DOHH2 (cell line): Measurements from ENCODE around the gene ADAD2.

ENCODE experiments used
- H3F3A ChIP-seq: fragments of 200-600 bp; sonication (generic), shearing (Covaris generic); 2 replicates; pipeline ENCODE4 v1.6.0; 2016; ENCODE audit warnings: antibody characterized with exemption, mild to moderate bottlenecking; ENCODE audit not compliant: control insufficient read depth, insufficient read depth
- H3K27ac ChIP-seq: fragments of 200-600 bp; sonication (generic); 2 replicates; pipeline ENCODE4 v1.5.1; 2014; ENCODE audit warnings: low read depth, mild to moderate bottlenecking, low read length, moderate library complexity
- H3K27me3 ChIP-seq: fragments of 200-600 bp; sonication (generic); 2 replicates; pipeline ENCODE4 v1.6.1; 2014; ENCODE audit warnings: mild to moderate bottlenecking, low read length, mixed read lengths; ENCODE audit not compliant: control insufficient read depth
- H3K36me3 ChIP-seq: fragments of 200-600 bp; sonication (generic); 2 replicates; pipeline ENCODE4 v1.6.1; 2014; ENCODE audit warnings: mild to moderate bottlenecking, low read length, moderate library complexity, mixed read lengths; ENCODE audit not compliant: control insufficient read depth
- H3K4me1 ChIP-seq: fragments of 200-600 bp; sonication (generic); 2 replicates; pipeline ENCODE4 v1.6.1; 2014; ENCODE audit warnings: mild to moderate bottlenecking, low read length, mixed read lengths; ENCODE audit not compliant: control insufficient read depth
- H3K4me2 ChIP-seq: fragments of 200-600 bp; sonication (generic); 2 replicates; pipeline ENCODE4 v1.6.0; 2014; ENCODE audit warnings: mild to moderate bottlenecking, low read length, moderate library complexity
- H3K4me3 ChIP-seq: fragments of 200-600 bp; sonication (generic); 2 replicates; pipeline ENCODE4 v1.5.1; 2014; ENCODE audit warnings: mild to moderate bottlenecking, low read length, mixed read lengths
- H3K79me2 ChIP-seq: fragments of 200-600 bp; sonication (generic); 2 replicates; pipeline ENCODE4 v1.6.1; 2014; ENCODE audit warnings: mild to moderate bottlenecking, low read length, mixed read lengths; ENCODE audit not compliant: control insufficient read depth
- H3K9me2 ChIP-seq: fragments of 200-600 bp; sonication (generic); replicated peaks from 2 replicates; pipeline ENCODE4 v1.6.1; 2014; ENCODE audit warnings: mild to moderate bottlenecking, low read length, mixed read lengths; ENCODE audit not compliant: control insufficient read depth
- H3K9me3 ChIP-seq: fragments of 200-600 bp; sonication (generic); 2 replicates; pipeline ENCODE4 v1.6.1; 2014; ENCODE audit warnings: antibody characterized with exemption, low read length, mixed read lengths; ENCODE audit not compliant: control insufficient read depth, insufficient read depth
- H4K20me1 ChIP-seq: fragments of 200-600 bp; sonication (generic); 2 replicates; pipeline ENCODE4 v1.6.0; 2014; ENCODE audit warnings: low read depth, mild to moderate bottlenecking, antibody characterized with exemption, low read length, moderate library complexity; ENCODE audit not compliant: control insufficient read depth, insufficient read depth
- CTCF ChIP-seq: fragments of 200-600 bp; sonication (generic); IDR thresholded peaks from one replicate; pipeline ENCODE4 v1.5.1; 2014; ENCODE audit warnings: antibody characterized with exemption, mild to moderate bottlenecking, low read depth, low read length; ENCODE audit not compliant: poor library complexity, severe bottlenecking
- EZH2phosphoT487 ChIP-seq: fragments of 200-600 bp; sonication (generic); IDR thresholded peaks from 2 replicates; pipeline ENCODE4 v1.6.1; 2017; ENCODE audit warnings: borderline replicate concordance, mild to moderate bottlenecking, antibody characterized with exemption, low read length, moderate library complexity, mixed read lengths

The ADAD2 gene

DNA sequence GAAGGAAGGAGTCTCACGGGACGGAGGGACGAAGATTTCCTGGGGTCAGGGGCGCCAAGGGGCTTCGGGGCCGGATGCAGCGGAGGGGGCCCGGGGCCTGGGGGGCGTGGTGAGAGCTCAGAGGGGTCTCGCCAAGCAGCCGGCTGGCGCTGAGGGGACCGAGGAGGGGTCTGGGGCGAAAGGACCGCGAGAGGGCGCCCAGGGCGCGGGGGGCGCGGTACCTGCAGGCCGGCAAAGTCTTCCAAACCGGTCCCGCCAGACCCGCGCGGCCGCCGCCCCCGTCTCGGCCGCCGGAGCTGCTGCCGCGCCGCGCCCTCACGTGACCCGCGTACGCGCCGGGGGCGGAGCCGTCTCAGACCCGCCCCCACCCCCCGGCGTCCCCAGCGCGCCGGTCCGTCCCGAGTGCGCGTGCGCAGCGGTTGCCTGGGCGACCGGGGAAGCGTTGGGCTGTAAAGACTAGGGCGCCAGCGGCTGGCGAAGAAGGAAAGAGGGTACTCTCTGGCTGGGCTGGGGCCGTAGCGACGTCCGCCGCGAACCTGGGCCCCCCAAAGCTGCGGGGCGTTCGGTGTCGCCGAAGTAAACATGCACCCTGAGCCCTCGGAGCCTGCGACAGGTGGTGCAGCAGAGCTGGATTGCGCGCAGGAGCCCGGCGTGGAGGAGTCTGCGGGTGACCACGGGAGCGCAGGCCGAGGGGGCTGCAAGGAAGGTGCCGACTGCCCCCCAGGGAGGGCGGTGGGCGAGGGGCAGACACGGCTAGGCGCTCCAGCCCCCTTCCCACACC is 45.9 kb upstream of the ADAD2 start, which contains the start of the genes DNAAF1 and HSDL1:
DNAAF1 (plus strand) TSS at position 450 of the 781 bp plus-strand sequence; CDS start at position 583, 133 bp downstream.
HSDL1 (minus strand) TSS at position 319 of the 781 bp plus-strand sequence. CDS start 13,856 bp downstream, outside the sequence.
- no peak for TF ChIP-seq EZH2phosphoT487
- peak; percentile 21 for TF ChIP-seq CTCF
- H3F3A ChIP-seq = no peaks in the 10 kb centered on the region
- H3K27ac ChIP-seq = peak within 1 kb of the TSS; percentile 44
- peaks cover 29% of the 10 kb centered on the region for H3K79me2 ChIP-seq
- H3K27me3 ChIP-seq = peaks cover 4% of the 10 kb centered on the region; the same call in 1 of the 2 replicates
- H3K4me2 ChIP-seq = peak within 1 kb of the TSS; percentile 94
- no peaks in the 10 kb centered on the region for H3K36me3 ChIP-seq
- H3K9me2 ChIP-seq = no peaks in the 10 kb centered on the region
- peaks cover 5% of the 10 kb centered on the region; the same call in 1 of the 2 replicates for H4K20me1 ChIP-seq
- peak within 1 kb of the TSS; percentile 99 for H3K4me3 ChIP-seq
- no peaks in the 10 kb centered on the region for H3K9me3 ChIP-seq
- peaks cover 18% of the 10 kb centered on the region for H3K4me1 ChIP-seq

DNA sequence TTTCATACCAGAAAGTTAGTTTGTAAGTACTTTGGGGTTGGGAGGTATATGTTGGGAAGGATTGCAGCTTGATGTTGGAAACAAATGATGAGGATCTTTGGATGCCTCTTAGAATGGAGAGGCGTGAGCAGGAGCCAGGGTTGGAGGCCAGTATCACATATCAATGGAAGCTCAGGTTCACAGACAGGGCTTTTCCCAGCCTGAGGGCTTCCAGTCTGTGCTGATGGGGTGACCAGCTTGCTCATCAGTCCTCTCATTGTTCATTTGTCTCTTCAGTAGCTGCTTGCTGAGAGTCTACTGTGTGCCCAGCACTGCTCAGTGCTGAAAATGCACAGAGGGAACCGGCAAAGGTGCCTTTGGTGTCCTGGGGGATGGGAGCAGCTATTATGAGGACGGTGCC is 40.0 kb upstream of the ADAD2 start:
- Histone ChIP-seq H3K79me2 (no peaks in the 10 kb centered on the region), H3K27me3 (peaks cover 4% of the 10 kb centered on the region; the same call in 1 of the 2 replicates), H3K4me3 (no peak overlapping the region), H3K4me1 (no peaks in the 10 kb centered on the region), H4K20me1 (no peaks in the 10 kb centered on the region), H3K9me2 (no peaks in the 10 kb centered on the region), H3K27ac (no peak overlapping the region), H3K4me2 (no peak overlapping the region), H3K9me3 (no peaks in the 10 kb centered on the region), H3K36me3 (no peaks in the 10 kb centered on the region), H3F3A (no peaks in the 10 kb centered on the region)
- TF ChIP-seq EZH2phosphoT487 = no peak
- TF ChIP-seq CTCF = no peak

GRCh38 chr16:84153660-84154214 is 37.2 kb upstream of the ADAD2 start:
- Histone ChIP-seq H3K4me1 (no peaks in the 10 kb centered on the region), H3K27ac (no peak overlapping the region), H4K20me1 (no peaks in the 10 kb centered on the region), H3K36me3 (no peaks in the 10 kb centered on the region), H3F3A (no peaks in the 10 kb centered on the region), H3K4me3 (no peak overlapping the region), H3K9me3 (no peaks in the 10 kb centered on the region), H3K27me3 (peaks cover 11% of the 10 kb centered on the region), H3K9me2 (no peaks in the 10 kb centered on the region), H3K79me2 (no peaks in the 10 kb centered on the region), H3K4me2 (no peak overlapping the region)
- TF ChIP-seq CTCF (no peak), EZH2phosphoT487 (no peak)
